ENCODE measurements around the gene COL18A1.
"Not testable (repeated sequence)": the region's sequence is repeated elsewhere in the genome, so short reads cannot be mapped to it uniquely, and the experiment has no call there.

The COL18A1 gene

GRCh38 chr21:45366931-45367401 is 38.0 kb upstream of the COL18A1 start:
- DNase-seq = no peak

- no peak for DNase-seq
Measured at GRCh38 chr21:45367402-45368351, 37.3 kb upstream of the COL18A1 start.

- DNase-seq = not testable (repeated sequence)
Measured at GRCh38 chr21:45369018-45369417, 35.9 kb upstream of the COL18A1 start.

- no peak for DNase-seq
Measured at GRCh38 chr21:45370575-45370974, 34.4 kb upstream of the COL18A1 start.

- no peak for DNase-seq
Measured at GRCh38 chr21:45371081-45371480, 33.9 kb upstream of the COL18A1 start.

GRCh38 chr21:45371655-45372054 is 33.3 kb upstream of the COL18A1 start:
- DNase-seq = no peak

- no peak for DNase-seq
Measured at GRCh38 chr21:45372732-45373355, 32.1 kb upstream of the COL18A1 start.

- no peak for DNase-seq
Measured at GRCh38 chr21:45373991-45374816, 30.8 kb upstream of the COL18A1 start.

- no peak for DNase-seq
Measured at GRCh38 chr21:45374826-45375455, 30.0 kb upstream of the COL18A1 start.

- no peak for DNase-seq
Measured at GRCh38 chr21:45376459-45377324, 28.3 kb upstream of the COL18A1 start.

GRCh38 chr21:45377325-45377709 is 27.6 kb upstream of the COL18A1 start:
- DNase-seq = no peak

- no peak for DNase-seq
Measured at GRCh38 chr21:45377866-45378257, 27.1 kb upstream of the COL18A1 start.

- no peak for DNase-seq
Measured at GRCh38 chr21:45378258-45378966, 26.6 kb upstream of the COL18A1 start.

- DNase-seq = no peak
Measured at GRCh38 chr21:45379171-45379900, 25.6 kb upstream of the COL18A1 start.

GRCh38 chr21:45379901-45380330 is 25.0 kb upstream of the COL18A1 start:
- DNase-seq = no peak

GRCh38 chr21:45380566-45380965 is 24.4 kb upstream of the COL18A1 start:
- DNase-seq = no peak

GRCh38 chr21:45381036-45381787 is 23.8 kb upstream of the COL18A1 start:
- DNase-seq = no peak
